NCI-H748 treated with DMSO at 0.1 percent for 48 hours (cell line): Measurements from ENCODE around the gene FKTN.

ENCODE experiments used
- DNase-seq: peaks from one replicate; lab custom pipeline; 2025; lab: John Stamatoyannopoulos, UW

The FKTN gene

DNA sequence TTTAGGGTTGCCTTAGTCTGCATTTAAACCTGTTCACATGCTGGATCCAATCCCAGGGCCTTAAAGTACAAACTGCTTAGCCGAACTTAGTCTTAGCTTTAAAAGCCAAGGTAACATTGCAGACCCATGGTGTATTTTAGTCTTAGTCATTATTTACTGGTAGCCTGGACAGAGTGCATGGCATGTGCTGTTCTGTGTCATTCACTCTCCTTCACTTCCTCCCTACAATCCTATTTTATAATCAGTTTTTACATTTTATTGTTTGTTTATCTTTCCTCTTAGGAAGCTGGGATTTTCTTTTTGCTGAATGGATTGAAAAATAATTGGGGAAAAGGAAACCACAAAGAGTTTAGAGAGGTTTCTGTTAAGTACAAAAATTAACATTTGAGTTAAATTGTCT lies 74.9 kb downstream of the FKTN start:
- DNase-seq: no peak

GRCh38 chr9:105633411-105633810 lies 75.5 kb downstream of the FKTN start:
- DNase-seq: no peak

GRCh38 chr9:105636331-105636730 lies 78.4 kb downstream of the FKTN start:
- no peak for DNase-seq

- DNase-seq: no peak
Observed at GRCh38 chr9:105637787-105638395, 80.0 kb downstream of the FKTN start.

DNA sequence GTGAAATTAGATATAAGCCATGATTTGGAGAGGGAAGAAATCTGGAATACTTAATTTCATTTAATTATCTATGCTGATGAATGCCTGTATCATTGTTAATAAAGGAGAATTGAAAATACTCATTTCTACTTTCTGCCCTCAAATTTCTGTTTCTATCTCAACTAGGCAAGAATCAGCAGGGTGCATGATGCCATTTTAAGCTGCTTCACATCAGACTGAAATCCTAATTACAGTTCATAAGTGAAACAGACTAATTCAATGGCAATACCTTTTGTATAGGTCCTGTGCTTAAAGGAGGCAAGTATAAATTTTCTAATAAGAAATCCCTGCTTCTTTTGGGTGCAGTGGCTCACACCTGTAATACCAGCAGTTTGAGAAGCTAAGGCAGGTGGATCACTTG lies 82.0 kb downstream of the FKTN start:
- DNase-seq: no peak

DNA sequence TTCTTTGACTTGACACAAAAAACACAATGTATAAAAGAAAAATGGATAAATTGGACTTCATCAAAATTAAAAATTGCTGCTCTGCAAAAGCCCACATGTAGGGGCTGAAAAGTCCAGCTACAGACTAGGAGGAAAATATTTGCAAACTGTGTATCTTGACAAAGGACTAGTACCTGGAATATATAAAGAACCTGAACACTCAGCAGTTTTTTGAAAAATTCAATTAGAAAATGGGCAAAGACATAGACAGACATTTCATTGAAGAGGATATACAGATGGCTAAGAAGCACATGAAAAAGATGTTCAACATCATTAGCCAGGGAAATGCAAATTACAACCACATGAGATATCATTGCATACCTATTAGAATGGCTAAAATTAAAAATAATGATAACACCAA lies 85.9 kb downstream of the FKTN start:
- no peak for DNase-seq

GRCh38 chr9:105646879-105647594 lies 89.1 kb downstream of the FKTN start:
- no peak for DNase-seq

DNA sequence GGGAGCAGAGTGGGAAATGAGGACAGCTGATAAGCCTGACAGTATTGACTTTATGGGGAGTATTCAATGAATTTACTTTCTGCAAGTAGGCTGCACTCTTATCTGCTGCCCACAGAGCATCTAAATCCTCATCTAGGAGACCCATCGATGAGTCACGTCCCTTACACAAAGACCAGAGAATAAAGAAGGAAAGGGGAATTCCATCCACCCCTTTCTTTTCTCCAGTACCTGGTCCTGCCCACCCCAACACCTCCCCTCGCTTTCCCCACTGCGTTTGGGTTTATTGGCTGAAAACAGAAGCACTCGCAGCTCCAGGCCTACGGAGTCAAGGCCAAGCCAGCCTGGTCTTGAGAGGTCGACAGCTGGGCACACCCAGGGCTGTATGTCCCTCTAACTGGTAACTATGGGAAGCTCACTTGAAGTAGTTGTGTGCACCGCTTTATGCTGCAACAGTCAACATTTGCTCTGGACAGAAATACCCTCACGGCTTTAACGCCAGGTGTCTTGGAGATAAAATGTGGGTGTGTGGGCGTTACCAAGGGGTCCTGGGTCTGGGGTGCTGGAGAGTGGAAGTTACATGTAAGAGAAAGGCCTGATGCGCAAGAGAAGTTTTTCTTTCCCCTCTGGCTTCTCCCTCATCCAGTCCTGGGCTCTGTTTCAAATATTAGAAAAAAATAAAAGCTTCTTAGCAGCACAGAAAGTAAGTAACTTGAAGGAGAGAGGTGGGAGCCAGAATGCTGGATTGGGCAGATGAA lies 89.8 kb downstream of the FKTN start:
- DNase-seq: no peak

GRCh38 chr9:105651806-105652205 lies 93.9 kb downstream of the FKTN start:
- DNase-seq: no peak

DNA sequence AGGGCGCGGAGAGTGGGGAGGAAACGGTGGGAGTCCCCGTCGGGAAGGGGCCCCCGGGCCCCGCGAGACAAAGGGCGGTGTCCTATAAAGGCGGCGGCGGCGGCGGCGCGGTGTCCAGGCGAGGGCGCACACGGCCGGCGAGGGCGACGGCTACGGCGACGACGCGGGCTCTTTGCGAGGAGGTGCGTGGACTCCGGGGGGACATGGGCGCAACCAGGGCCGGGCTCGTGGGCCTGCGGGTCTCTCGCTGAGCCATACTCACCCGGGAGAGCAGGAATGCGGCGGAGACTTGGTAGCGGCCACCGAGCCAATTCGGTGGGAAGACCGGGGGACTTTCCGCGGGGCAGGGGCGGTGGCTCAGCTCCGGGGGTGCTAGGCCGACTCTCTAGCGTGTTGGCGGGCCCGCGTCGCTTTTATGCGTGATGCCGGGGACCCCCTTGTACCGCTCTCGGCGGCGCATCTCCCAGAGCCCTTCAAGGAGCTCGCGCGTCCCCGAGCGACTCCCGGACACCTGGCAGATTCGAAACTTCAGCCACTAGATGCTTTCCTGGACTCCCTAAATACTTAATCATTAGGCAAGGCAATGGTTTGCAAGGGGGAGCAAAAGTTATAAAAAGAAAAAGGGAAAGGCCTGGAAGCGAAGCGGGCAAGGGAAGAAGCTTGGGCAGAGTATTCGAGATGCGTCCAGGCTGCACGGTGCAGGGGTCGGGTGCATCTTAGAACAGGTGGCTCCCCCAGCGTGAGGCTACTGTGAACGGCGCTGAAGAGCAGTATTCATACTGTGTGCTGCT lies 98.4 kb downstream of the FKTN start:
- peak; percentile 19 for DNase-seq

DNA sequence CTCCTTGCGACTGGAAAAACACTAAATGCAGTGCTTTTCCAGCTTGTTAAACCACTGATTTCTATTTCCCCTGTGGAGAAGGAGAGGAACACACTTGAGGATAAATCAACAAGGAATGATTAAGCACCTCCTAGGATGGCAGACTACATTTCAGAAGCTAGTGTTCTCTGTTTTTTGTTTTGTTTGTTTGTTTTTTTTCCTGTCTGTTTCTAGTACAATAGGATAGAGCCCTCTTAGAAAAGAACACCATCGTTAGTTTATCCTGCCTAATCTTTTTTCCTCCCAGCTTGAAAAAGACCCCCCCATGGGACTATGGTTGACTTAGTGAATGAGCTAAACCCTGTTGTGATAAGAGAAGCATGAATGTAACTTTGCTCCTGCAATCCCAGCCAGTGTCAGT lies 100.4 kb downstream of the FKTN start:
- DNase-seq: no peak

GRCh38 chr9:105661011-105661410 lies 103.1 kb downstream of the FKTN start:
- no peak for DNase-seq

DNA sequence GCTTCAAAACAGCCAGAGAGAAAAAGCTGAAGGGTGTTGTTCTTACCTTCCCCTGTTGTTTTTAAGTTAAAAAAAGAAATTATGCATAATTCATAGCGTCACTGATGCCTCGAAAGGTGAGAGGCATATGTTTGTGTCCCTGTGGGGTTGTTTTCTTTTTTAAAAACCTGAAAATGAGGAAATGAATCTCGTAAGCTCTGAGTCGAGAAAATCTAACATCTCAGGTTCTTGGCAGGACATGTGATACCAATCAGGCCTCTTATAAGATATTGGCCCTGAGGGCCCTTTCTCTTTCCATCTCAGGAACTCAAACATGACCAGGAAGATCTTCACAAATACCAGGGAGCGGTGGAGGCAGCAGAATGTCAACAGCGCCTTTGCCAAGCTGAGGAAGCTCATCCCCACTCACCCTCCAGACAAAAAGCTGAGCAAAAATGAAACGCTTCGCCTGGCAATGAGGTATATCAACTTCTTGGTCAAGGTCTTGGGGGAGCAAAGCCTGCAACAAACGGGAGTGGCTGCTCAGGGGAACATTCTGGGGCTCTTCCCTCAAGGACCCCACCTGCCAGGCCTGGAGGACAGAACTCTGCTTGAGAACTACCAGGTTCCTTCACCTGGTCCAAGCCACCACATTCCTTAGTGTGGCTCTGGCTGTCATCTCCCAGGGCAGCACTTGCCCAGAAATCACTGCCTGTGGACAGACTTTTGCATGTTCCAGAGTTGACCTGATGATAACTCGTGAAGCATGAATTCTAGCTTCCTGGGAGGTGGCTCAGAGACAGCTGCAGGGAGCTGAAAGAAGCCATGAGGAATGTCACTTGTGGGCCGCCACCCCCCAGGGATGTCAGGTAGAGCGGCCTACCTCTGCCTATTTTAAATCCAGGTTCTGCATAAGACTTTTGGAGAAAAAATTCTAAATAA lies 104.5 kb downstream of the FKTN start, which contains the start of gene TAL2:
Gene TAL2, plus strand, starts transcription at position 274 of the 921 bp plus-strand sequence. Its CDS starts 40 bp downstream, at position 314.
- DNase-seq: no peak

- no peak for DNase-seq
Observed at GRCh38 chr9:105663914-105664313, 106.0 kb downstream of the FKTN start.

DNA sequence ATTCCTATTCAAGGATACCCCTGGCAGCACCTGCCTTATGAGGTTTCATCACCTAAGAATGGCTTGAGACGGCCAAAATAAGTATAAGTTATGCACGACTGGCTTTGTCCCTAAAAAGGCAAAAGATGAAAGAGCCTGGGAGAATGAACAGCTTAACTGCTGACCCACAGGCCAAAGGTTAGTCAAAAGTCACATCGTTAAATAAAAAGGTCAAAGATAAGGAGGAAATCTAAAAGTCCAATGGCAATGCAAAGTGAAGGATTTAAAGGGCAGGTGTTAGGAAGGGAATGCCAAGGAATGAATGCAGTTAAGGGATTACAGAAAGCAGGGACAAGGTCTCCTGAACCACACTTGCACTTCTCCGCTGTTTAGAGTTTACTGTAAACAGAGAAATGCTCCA lies 109.9 kb downstream of the FKTN start:
- no peak for DNase-seq

DNA sequence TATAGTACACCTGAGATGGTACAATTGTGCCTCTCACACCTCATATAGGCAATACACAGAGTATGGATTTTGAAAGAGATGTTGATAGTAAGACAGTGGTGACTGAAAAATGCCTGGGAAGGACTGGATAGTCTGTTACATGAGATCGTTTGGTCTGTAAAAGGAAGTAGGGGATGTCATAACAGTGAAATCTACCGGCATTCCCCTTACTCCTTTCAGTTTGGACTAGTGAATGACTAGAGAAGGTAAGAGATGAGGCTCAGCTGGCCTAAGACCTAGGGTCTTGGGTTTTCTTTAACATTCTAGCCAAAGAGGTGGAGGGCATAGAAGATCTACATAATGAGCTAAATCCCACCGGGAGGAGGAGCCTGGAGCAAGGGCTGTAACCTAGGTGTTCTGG lies 112.4 kb downstream of the FKTN start:
- DNase-seq: no peak

DNA sequence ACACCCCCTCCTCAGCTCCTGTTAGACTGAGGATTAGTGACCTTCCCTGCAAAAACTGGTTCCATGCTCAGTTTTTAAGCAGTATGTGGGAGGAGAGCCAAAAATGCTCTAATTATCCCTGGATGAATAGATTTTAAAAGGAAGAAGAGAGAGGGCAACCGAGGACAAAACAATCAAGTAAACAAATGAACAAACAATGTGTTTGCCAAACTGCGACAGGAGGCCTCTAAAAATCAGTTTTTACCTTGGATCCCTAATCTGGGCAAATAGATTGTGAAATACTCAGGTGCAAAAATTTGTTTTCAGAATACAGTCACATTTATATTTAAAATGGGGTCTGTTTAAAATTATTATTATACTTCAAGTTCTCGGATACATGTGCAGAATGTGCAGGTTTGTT lies 112.8 kb downstream of the FKTN start:
- no peak for DNase-seq

DNA sequence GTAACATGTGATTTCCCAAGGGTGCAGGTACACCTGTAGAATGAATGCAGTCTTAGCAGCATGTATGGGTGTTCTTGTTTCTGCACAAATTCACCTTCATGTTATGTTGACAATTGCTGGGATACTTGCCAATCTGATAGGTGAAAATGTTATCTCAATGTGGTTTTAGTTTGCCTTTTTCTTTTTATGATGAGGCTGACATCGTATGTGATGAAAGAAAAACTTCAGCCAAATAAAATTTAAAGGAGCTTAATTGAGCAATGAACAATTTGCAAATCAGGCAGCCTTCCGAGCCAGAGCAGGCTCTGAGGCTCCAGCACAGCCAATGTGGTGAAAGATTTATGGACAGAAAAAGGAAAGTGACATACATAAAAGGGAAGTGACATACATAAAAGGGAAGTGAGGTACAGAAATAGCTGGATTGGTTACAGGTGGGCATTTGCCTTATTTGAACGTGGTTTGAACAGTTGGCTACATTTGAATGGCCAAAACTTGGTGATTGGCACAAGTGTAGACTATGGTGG lies 114.8 kb downstream of the FKTN start:
- DNase-seq: no peak

GRCh38 chr9:105673850-105674387 lies 116.0 kb downstream of the FKTN start:
- no peak for DNase-seq

DNA sequence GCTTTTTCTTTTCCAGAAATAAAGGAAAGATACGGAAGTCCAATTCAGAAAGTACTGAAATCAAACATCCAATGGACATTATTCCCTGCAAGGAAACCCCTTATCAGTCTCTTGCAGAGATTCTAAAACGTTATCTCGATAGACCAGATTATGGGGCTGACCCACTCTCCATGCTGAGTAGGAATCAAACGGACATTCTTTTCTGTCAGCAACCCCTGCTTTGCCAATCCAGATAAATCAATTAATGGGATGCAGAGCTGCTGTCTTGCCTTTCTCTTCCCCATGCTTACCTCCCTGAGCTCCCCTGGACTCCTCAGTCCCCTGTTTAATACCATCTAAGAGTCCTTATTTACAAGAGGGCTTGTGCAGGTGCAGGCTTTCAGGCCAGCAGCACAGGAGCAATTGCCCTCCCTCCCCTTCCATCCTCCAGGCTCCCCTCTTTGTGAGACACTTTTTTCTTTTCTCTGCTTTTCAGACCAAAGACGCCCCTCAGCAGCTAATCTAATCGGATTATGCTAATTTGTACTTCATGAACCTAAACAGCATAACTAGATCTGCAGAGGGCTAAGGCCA lies 118.5 kb downstream of the FKTN start:
- DNase-seq: no peak
